IMR-90 (cell line): ENCODE data around the gene ZNF518B. TPM values are rescaled to one million over a fixed set of nuclear protein-coding genes. Genes with fewer than 3 reads are reported as not detected.

Source experiments
- ATAC-seq: fragments of 200-7000 bp; cut with Tn5 transposase; 2 replicates; pipeline ENCODE4 v1.9.1; 2020; ENCODE audit warnings: low read depth, mild to moderate bottlenecking, moderate library complexity
- BruUV-seq: library from RNA; stranded (reverse); fragments of 400-500 nt; replicated peaks from 2 replicates; lab custom pipeline; 2021; lab: Mats Ljungman, UMichigan
- CTCF ChIA-PET: fragments of 300-600 bp; formaldehyde crosslinking; extraction: SDS; loops from one replicate; lab custom pipeline; 2021; ENCODE audit warnings: antibody characterized with exemption; lab: Yijun Ruan, JAX
- POLR2A ChIA-PET: fragments of 300-600 bp; sonication (Branson Sonifier 250); formaldehyde crosslinking; loops from one replicate; lab custom pipeline; 2022; ENCODE audit warnings: antibody characterized with exemption; ENCODE audit not compliant: unreplicated experiment; lab: Charles Lee
- DNase-seq: peaks from one replicate; pipeline ENCODE4 v3.0.0; 2013
- H2AFZ ChIP-seq: replicated peaks from 2 replicates; pipeline ENCODE3; 2013; ENCODE audit warnings: low read length, mild to moderate bottlenecking; ENCODE audit not compliant: poor library complexity
- H2AK5ac ChIP-seq: 2 replicates; pipeline ENCODE4 v1.6.1; 2013; ENCODE audit warnings: low read depth, low read length, inconsistent platforms
- H2AK9ac ChIP-seq: replicated peaks from 2 replicates; pipeline ENCODE3; 2013; ENCODE audit warnings: mild to moderate bottlenecking, low read depth, low read length, moderate library complexity; ENCODE audit not compliant: poor library complexity
- H2BK120ac ChIP-seq: 2 replicates; pipeline ENCODE4 v1.6.1; 2013; ENCODE audit warnings: low read depth, low read length, inconsistent platforms
- H2BK15ac ChIP-seq: 3 replicates; pipeline ENCODE4 v1.6.1; 2013; ENCODE audit warnings: low read depth, low read length, inconsistent platforms
- H2BK20ac ChIP-seq: 2 replicates; pipeline ENCODE4 v1.6.1; 2013; ENCODE audit warnings: low read depth, mild to moderate bottlenecking, inconsistent platforms, low read length, moderate library complexity
- H2BK5ac ChIP-seq: 2 replicates; pipeline ENCODE4 v1.6.1; 2013; ENCODE audit warnings: mild to moderate bottlenecking, low read depth, low read length, inconsistent platforms; ENCODE audit not compliant: poor library complexity, severe bottlenecking
- H3K14ac ChIP-seq: replicated peaks from 2 replicates; pipeline ENCODE4 v1.6.1; 2013; ENCODE audit warnings: low read depth, low read length, inconsistent platforms
- H3K18ac ChIP-seq: 2 replicates; pipeline ENCODE4 v1.6.1; 2013; ENCODE audit warnings: low read depth, low read length, control low read depth
- H3K23ac ChIP-seq: 2 replicates; pipeline ENCODE4 v1.6.1; 2013; ENCODE audit warnings: low read depth, low read length, inconsistent platforms
- H3K27ac ChIP-seq: 2 replicates; pipeline ENCODE4 v1.5.1; 2013; ENCODE audit warnings: mild to moderate bottlenecking, control low read depth, low read length; ENCODE audit not compliant: insufficient read depth
- H3K27me3 ChIP-seq: 2 replicates; pipeline ENCODE4 v1.6.1; 2013; ENCODE audit warnings: low read length; ENCODE audit not compliant: control insufficient read depth, insufficient read depth
- H3K36me3 ChIP-seq: 2 replicates; pipeline ENCODE4 v1.6.1; 2013; ENCODE audit warnings: low read length, mixed read lengths; ENCODE audit not compliant: control insufficient read depth, insufficient read depth
- H3K4ac ChIP-seq: 2 replicates; pipeline ENCODE4 v1.6.1; 2013; ENCODE audit warnings: low read depth, low read length, inconsistent platforms
- H3K4me1 ChIP-seq: 2 replicates; pipeline ENCODE4 v1.6.1; 2013; ENCODE audit warnings: low read length, mixed read lengths; ENCODE audit not compliant: control insufficient read depth, insufficient read depth
- H3K4me2 ChIP-seq: 2 replicates; pipeline ENCODE4 v1.6.1; 2013; ENCODE audit warnings: low read depth, mild to moderate bottlenecking, control low read depth, low read length, moderate library complexity
- H3K4me3 ChIP-seq: 2 replicates; pipeline ENCODE4 v1.5.1; 2013; ENCODE audit warnings: low read depth, mild to moderate bottlenecking, control low read depth, low read length, moderate library complexity; ENCODE audit not compliant: insufficient read depth
- H3K56ac ChIP-seq: 2 replicates; pipeline ENCODE4 v1.6.1; 2013; ENCODE audit warnings: low read length, inconsistent platforms; ENCODE audit not compliant: insufficient read depth; ENCODE audit errors: extremely low read depth
- H3K79me1 ChIP-seq, 2 experiments: 2 replicates each; pipeline ENCODE4 v1.6.1; 2013; ENCODE audit warnings: low read length in 2 of 2, inconsistent platforms in 1 of 2, low read depth in 1 of 2
- H3K9ac ChIP-seq: 2 replicates; pipeline ENCODE4 v1.6.1; 2013; ENCODE audit warnings: low read depth, low read length, control low read depth
- H3K9me1 ChIP-seq: 2 replicates; pipeline ENCODE4 v1.6.1; 2013; ENCODE audit warnings: low read length, inconsistent platforms; ENCODE audit not compliant: insufficient read depth
- H3K9me3 ChIP-seq: 2 replicates; pipeline ENCODE4 v1.6.1; 2013; ENCODE audit warnings: low read length; ENCODE audit not compliant: control insufficient read depth, insufficient read depth
- H4K20me1 ChIP-seq: 2 replicates; pipeline ENCODE4 v1.6.1; 2013; ENCODE audit warnings: low read length, inconsistent platforms; ENCODE audit not compliant: insufficient read depth
- H4K5ac ChIP-seq: 2 replicates; pipeline ENCODE4 v1.6.1; 2013; ENCODE audit warnings: mild to moderate bottlenecking, low read depth, low read length, control low read depth
- H4K8ac ChIP-seq, 2 experiments: 2 replicates each; pipeline ENCODE4 v1.6.1; 2013; ENCODE audit warnings: low read depth in 2 of 2, low read length in 2 of 2, control low read depth in 1 of 2, inconsistent platforms in 1 of 2
- H4K91ac ChIP-seq: 2 replicates; pipeline ENCODE4 v1.6.1; 2013; ENCODE audit warnings: low read depth, low read length, inconsistent platforms; ENCODE audit not compliant: insufficient read depth
- CEBPB ChIP-seq: IDR thresholded peaks from 2 replicates; pipeline ENCODE4 v1.6.1; 2012; ENCODE audit warnings: low read depth, low read length, improper control_type of control experiment
- CHD1 ChIP-seq: IDR thresholded peaks from 2 replicates; pipeline ENCODE4 v1.6.1; 2012; ENCODE audit warnings: low read depth, low read length, improper control_type of control experiment
- FOS ChIP-seq: fragments of 150-350 bp; IDR thresholded peaks from 2 replicates; pipeline ENCODE4 v1.6.1; 2016; ENCODE audit warnings: low read depth, low read length
- MAFK ChIP-seq: IDR thresholded peaks from 2 replicates; pipeline ENCODE4 v1.6.1; 2012; ENCODE audit warnings: low read depth, low read length, improper control_type of control experiment
- MAZ ChIP-seq: IDR thresholded peaks from 2 replicates; pipeline ENCODE4 v1.6.1; 2012; ENCODE audit warnings: low read depth, mild to moderate bottlenecking, low read length, improper control_type of control experiment, moderate library complexity, borderline replicate concordance
- NFE2L2 ChIP-seq: fragments of 150-350 bp; IDR thresholded peaks from 2 replicates; pipeline ENCODE4 v1.6.1; 2016; ENCODE audit warnings: low read depth, mild to moderate bottlenecking, low read length
- POLR2A ChIP-seq: IDR thresholded peaks from 2 replicates; pipeline ENCODE4 v1.6.1; 2012; ENCODE audit warnings: mild to moderate bottlenecking, low read depth, low read length
- RAD21 ChIP-seq: IDR thresholded peaks from 2 replicates; pipeline ENCODE4 v1.6.1; 2012; ENCODE audit warnings: low read length, improper control_type of control experiment
- RCOR1 ChIP-seq: IDR thresholded peaks from 2 replicates; pipeline ENCODE4 v1.6.1; 2012; ENCODE audit warnings: mild to moderate bottlenecking, low read length, improper control_type of control experiment; ENCODE audit not compliant: insufficient replicate concordance
- RFX5 ChIP-seq: IDR thresholded peaks from 2 replicates; pipeline ENCODE4 v1.8.0; 2012; ENCODE audit warnings: low read depth, mild to moderate bottlenecking, low read length, moderate library complexity
- SMC3 ChIP-seq: fragments of 150-350 bp; IDR thresholded peaks from 2 replicates; pipeline ENCODE4 v1.6.1; 2016; ENCODE audit warnings: low read depth, mild to moderate bottlenecking, antibody characterized with exemption, low read length, moderate library complexity
- WGBS, 2 experiments: methylation state at CpG; one replicate each; pipeline versions ENCODE4 v1.1.5 to v1.1.7; 2013; ENCODE audit warnings: missing lambda C conversion rate in 2 of 2; ENCODE audit not compliant: insufficient read length in 1 of 2; ENCODE audit errors: extremely low coverage in 2 of 2; 5-methylcytosine and 5-hydroxymethylcytosine counted together
- dilution Hi-C: fragments of 300-500 bp; cut with HindIII; formaldehyde crosslinking; loops from one replicate; pipeline ENCODE4 v1.14.3; 2018; ENCODE audit warnings: low sequenced_read_pairs; ENCODE audit not compliant: unreplicated experiment
- in situ Hi-C: fragments of 300-500 bp; cut with MboI; formaldehyde crosslinking; loops from 3 replicates; pipeline ENCODE4 v1.14.3; 2019; ENCODE audit warnings: low sequenced_read_pairs, inconsistent platforms, mixed read lengths
- intact Hi-C: fragments of 100-400 bp; cut with micrococcal nuclease; formaldehyde crosslinking; loops from 2 replicates; pipeline ENCODE4 v1.10.0; 2022
- polyA plus RNA-seq, 3 experiments: library from polyadenylated mRNA; depleted of rRNA; stranded (reverse); fragments of >200 nt; gene quantifications; 2 replicates each; pipeline ENCODE4 v1.2.3, GENCODE V29; 2012; ENCODE audit warnings: low replicate concordance in 1 of 3
- total RNA-seq: library from RNA; depleted of rRNA; stranded (reverse); fragments of >200 nt; gene quantifications from 2 replicates; pipeline ENCODE4 v1.2.3, GENCODE V29; 2012
- TF ChIP-seq, protein P1 (sequence below): fragments of 150-350 bp; IDR thresholded peaks from 2 replicates; pipeline ENCODE4 v1.6.1; 2017; ENCODE audit warnings: mild to moderate bottlenecking, antibody characterized with exemption, low read length, low read depth
- TF ChIP-seq, protein P2 (sequence below): fragments of 150-350 bp; IDR thresholded peaks from 2 replicates; pipeline ENCODE4 v1.6.1; 2016; ENCODE audit warnings: low read depth, mild to moderate bottlenecking, low read length, moderate library complexity, borderline replicate concordance
- TF ChIP-seq, protein P3 (sequence below): conservative IDR thresholded peaks from 2 replicates; pipeline ENCODE4 v1.5.1; 2012; ENCODE audit warnings: mild to moderate bottlenecking, low read depth, low read length, improper control_type of control experiment

The ZNF518B gene
- total and polyA plus RNA-seq, 2 of the 4 experiments (the other 2 are of a cell fraction): 7.3 to 56.8 TPM

DNA sequence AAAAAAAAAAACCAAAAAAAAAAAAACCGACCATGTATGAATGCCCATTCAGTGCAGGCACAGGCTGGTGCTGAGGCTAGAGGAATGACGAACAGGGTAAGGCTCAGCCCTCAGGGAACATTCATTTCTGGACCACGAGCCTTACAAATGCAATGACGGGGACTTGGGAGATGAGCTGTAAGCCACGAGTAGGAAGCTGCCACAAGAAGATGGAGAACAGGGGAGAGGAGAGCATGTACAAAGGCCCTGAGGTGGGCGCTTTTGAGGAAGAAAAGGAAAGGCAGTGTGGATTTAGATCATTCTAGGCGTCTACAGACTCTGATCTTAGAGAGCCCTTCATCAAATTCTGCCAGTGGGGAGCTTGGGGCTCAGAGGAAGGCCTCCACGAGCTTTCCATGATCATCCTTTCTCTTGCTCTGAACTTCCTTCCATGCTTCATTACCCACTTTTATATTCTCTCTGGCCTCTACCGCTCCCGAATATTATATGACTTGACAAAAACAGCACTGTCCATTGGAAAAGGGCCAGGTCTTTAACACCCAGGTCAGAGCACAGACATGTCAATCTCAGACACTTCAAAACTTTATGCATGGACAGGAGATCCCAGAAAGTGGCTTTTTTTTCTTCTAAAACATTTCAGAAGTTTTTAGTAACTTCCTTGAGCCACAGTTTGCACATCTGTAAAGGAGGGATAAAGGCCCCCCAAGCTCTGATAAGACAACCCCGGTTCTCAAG lies 3.3 kb upstream of the ZNF518B start:
- POLR2A ChIA-PET: no interaction called here
- no peak for TF ChIP-seq MAFK
- TF ChIP-seq RCOR1: no peak
- no peak for TF ChIP-seq SMC3
- no peak for TF ChIP-seq RFX5
- TF ChIP-seq, protein P1, sequence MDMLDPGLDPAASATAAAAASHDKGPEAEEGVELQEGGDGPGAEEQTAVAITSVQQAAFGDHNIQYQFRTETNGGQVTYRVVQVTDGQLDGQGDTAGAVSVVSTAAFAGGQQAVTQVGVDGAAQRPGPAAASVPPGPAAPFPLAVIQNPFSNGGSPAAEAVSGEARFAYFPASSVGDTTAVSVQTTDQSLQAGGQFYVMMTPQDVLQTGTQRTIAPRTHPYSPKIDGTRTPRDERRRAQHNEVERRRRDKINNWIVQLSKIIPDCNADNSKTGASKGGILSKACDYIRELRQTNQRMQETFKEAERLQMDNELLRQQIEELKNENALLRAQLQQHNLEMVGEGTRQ: no peak
- no peak for TF ChIP-seq POLR2A
- TF ChIP-seq, protein P2, sequence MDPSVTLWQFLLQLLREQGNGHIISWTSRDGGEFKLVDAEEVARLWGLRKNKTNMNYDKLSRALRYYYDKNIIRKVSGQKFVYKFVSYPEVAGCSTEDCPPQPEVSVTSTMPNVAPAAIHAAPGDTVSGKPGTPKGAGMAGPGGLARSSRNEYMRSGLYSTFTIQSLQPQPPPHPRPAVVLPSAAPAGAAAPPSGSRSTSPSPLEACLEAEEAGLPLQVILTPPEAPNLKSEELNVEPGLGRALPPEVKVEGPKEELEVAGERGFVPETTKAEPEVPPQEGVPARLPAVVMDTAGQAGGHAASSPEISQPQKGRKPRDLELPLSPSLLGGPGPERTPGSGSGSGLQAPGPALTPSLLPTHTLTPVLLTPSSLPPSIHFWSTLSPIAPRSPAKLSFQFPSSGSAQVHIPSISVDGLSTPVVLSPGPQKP: no peak
- TF ChIP-seq, protein P3, sequence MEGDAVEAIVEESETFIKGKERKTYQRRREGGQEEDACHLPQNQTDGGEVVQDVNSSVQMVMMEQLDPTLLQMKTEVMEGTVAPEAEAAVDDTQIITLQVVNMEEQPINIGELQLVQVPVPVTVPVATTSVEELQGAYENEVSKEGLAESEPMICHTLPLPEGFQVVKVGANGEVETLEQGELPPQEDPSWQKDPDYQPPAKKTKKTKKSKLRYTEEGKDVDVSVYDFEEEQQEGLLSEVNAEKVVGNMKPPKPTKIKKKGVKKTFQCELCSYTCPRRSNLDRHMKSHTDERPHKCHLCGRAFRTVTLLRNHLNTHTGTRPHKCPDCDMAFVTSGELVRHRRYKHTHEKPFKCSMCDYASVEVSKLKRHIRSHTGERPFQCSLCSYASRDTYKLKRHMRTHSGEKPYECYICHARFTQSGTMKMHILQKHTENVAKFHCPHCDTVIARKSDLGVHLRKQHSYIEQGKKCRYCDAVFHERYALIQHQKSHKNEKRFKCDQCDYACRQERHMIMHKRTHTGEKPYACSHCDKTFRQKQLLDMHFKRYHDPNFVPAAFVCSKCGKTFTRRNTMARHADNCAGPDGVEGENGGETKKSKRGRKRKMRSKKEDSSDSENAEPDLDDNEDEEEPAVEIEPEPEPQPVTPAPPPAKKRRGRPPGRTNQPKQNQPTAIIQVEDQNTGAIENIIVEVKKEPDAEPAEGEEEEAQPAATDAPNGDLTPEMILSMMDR: no peak
- no peak for TF ChIP-seq FOS
- TF ChIP-seq RAD21: no peak
- TF ChIP-seq NFE2L2: no peak
- TF ChIP-seq MAZ: no peak
- TF ChIP-seq CEBPB: no peak
- no peak for TF ChIP-seq CHD1
- no peak overlapping the region; the same call in 1 of the 2 replicates for H3K4me2 ChIP-seq

More for the DNA sequence above, 3.3 kb upstream of the ZNF518B start:
- H3K18ac ChIP-seq: no peak overlapping the region
- peaks cover 7% of the 10 kb centered on the region; the same call in 1 of the 2 replicates for H3K9me3 ChIP-seq
- H3K14ac ChIP-seq: no peak overlapping the region
- in situ Hi-C loops (no loop called here), intact Hi-C loops (no loop called here), dilution Hi-C loops (no loop called here)
- no peak overlapping the region for H3K23ac ChIP-seq
- no peak overlapping the region for H3K4ac ChIP-seq
- H2AK5ac ChIP-seq: no peak overlapping the region
- no peaks in the 10 kb centered on the region for H4K20me1 ChIP-seq
- ATAC-seq: no peak
- BruUV-seq: no TSS peak
- no peaks in the 10 kb centered on the region for H3K9me1 ChIP-seq
- H2BK20ac ChIP-seq: no peak overlapping the region
- H2BK120ac ChIP-seq: no peak overlapping the region
- peaks cover 13% of the 10 kb centered on the region for H3K27me3 ChIP-seq
- DNase-seq: no peak
- H3K56ac ChIP-seq: no peak overlapping the region
- H3K4me3 ChIP-seq: no peak overlapping the region
- CTCF ChIA-PET: interaction anchor here (0.6 to 2.0 kb wide), 5 partner anchors 12 to 91 kb away, joined by 3 to 10 read pairs (median 5); no protein-coding TSS in a partner anchor
- peak overlapping the region; percentile 91 for H2AFZ ChIP-seq
- no peaks in the 10 kb centered on the region for H3K36me3 ChIP-seq
- no peak overlapping the region for H3K27ac ChIP-seq
- H2AK9ac ChIP-seq: no peak overlapping the region
- H3K79me1 ChIP-seq: peaks cover 4 to 6% of the 10 kb centered on the region in 2 experiments
- no peak overlapping the region for H4K5ac ChIP-seq
- no peaks in the 10 kb centered on the region for H3K4me1 ChIP-seq
- H4K91ac ChIP-seq: no peak overlapping the region; the same call in 1 of the 2 replicates
- no peak overlapping the region for H3K9ac ChIP-seq
- H4K8ac ChIP-seq: peak overlapping the region in 1 of 2 experiments; percentile 59; a peak in 1 of 4 replicates
- 79% methylated on average over 3 of the region's 11 CpGs; no CpG with 5 or more reads in 1 of the 2 experiments for WGBS, 2 experiments
- H2BK15ac ChIP-seq: no peak overlapping the region
- H2BK5ac ChIP-seq: no peak overlapping the region
